Endothelial cell of hepatic sinusoid (primary cell): ENCODE results near the gene ZCCHC8.
"Not testable (repeated sequence)": the region's sequence is repeated elsewhere in the genome, so short reads cannot be mapped to it uniquely, and the experiment has no call there.

ENCODE experiments used
- in situ Hi-C: cut with HindIII; loops from 2 replicates; pipeline ENCODE4 v1.10.0; 2017; ENCODE audit warnings: low sequenced_read_pairs

The ZCCHC8 gene

GRCh38 chr12:122513028-122513427 is 12.3 kb upstream of the ZCCHC8 start:
- in situ Hi-C loops = not testable (repeated sequence)

- in situ Hi-C loops = no loop called here
Measured at GRCh38 chr12:122508163-122508562, 7.4 kb upstream of the ZCCHC8 start.

- in situ Hi-C loops = no loop called here
Measured at GRCh38 chr12:122506393-122506938, 5.7 kb upstream of the ZCCHC8 start.

- in situ Hi-C loops = no loop called here
Measured at GRCh38 chr12:122505419-122506051, 4.8 kb upstream of the ZCCHC8 start.

GRCh38 chr12:122503783-122504590 is 3.3 kb upstream of the ZCCHC8 start:
- in situ Hi-C loops = no loop called here

GRCh38 chr12:122503147-122503751 is 2.5 kb upstream of the ZCCHC8 start:
- in situ Hi-C loops = no loop called here

GRCh38 chr12:122501489-122501989 is 807 bp upstream of the ZCCHC8 start:
- in situ Hi-C loops = no loop called here

GRCh38 chr12:122499991-122500684 is 594 bp downstream of the ZCCHC8 start:
- in situ Hi-C loops = no loop called here

- in situ Hi-C loops = no loop called here
Measured at GRCh38 chr12:122495258-122495657, 5.5 kb downstream of the ZCCHC8 start.

GRCh38 chr12:122493222-122493621 is 7.5 kb downstream of the ZCCHC8 start:
- in situ Hi-C loops = not testable (repeated sequence)

GRCh38 chr12:122491991-122492390 is 8.7 kb downstream of the ZCCHC8 start:
- in situ Hi-C loops = no loop called here

GRCh38 chr12:122489038-122489437 is 11.7 kb downstream of the ZCCHC8 start:
- in situ Hi-C loops = no loop called here

- in situ Hi-C loops = not testable (repeated sequence)
Measured at GRCh38 chr12:122487807-122488206, 12.9 kb downstream of the ZCCHC8 start.

GRCh38 chr12:122486805-122487426 is 13.8 kb downstream of the ZCCHC8 start:
- in situ Hi-C loops = no loop called here

GRCh38 chr12:122486360-122486759 is 14.4 kb downstream of the ZCCHC8 start:
- in situ Hi-C loops = not testable (repeated sequence)

- in situ Hi-C loops = not testable (repeated sequence)
Measured at GRCh38 chr12:122484385-122484784, 16.3 kb downstream of the ZCCHC8 start.

GRCh38 chr12:122483969-122484368 is 16.8 kb downstream of the ZCCHC8 start:
- in situ Hi-C loops = no loop called here

- in situ Hi-C loops = no loop called here
Measured at GRCh38 chr12:122481861-122482260, 18.9 kb downstream of the ZCCHC8 start.

GRCh38 chr12:122480753-122481152 is 20.0 kb downstream of the ZCCHC8 start:
- in situ Hi-C loops = no loop called here

GRCh38 chr12:122474324-122474716 is 26.4 kb downstream of the ZCCHC8 start:
- in situ Hi-C loops = loop anchor here (5.0 kb wide), 2 partner anchors 77 to 132 kb away; no protein-coding TSS in a partner anchor
